ENCODE results near the gene RHOBTB1. TPM values are rescaled to one million over a fixed set of nuclear protein-coding genes. Genes with fewer than 3 reads are reported as not detected.

RHOBTB1 gene
- total RNA-seq, 1 experiment from 2014 or later, result 0.77 TPM

DNA sequence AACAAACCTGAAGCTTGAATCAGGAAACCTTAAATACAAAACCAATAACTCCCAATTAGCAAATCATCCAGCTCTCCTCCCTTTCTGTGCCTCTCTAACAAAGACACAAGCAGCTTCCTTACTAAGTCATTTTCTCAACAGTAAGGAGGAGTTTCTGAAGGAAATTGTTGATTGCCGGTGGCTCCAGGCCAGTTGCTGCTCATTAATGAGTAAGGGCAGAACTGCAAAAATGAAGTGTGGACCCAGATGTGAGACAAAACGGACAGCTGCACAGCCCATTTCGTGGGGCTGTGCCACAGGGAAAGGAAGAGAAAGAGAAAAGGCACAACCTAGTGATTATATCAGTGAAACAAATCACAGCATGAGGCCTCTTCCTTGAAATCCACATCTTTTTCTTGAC is 42.8 kb upstream of the RHOBTB1 start:
- CTCF ChIA-PET, result no interaction called here
- BruUV-seq (replicated peaks), result no TSS peak
- Histone ChIP-seq H3K36me3 (ENCODE audit: control insufficient read depth, insufficient read depth, low read length) (no peaks in the 10 kb centered on the region), H3K4me3 (ENCODE audit: low read depth in 2 of 2, low read length in 2 of 2) (no peak overlapping the region), H3K27me3 (ENCODE audit: control insufficient read depth, insufficient read depth, low read length) (no peaks in the 10 kb centered on the region), H3K27ac (ENCODE audit: low read length) (no peak overlapping the region), H3K9me3 (ENCODE audit: control insufficient read depth, insufficient read depth, low read depth, low read length) (no peaks in the 10 kb centered on the region), H3K4me1 (ENCODE audit: control insufficient read depth, insufficient read depth, low read length) (no peaks in the 10 kb centered on the region)
- TF ChIP-seq TCF7L2 (IDR thresholded peaks at IDR 0.05; ENCODE audit: low read depth, low read length) (no peak), POLR2AphosphoS5 (IDR thresholded peaks at IDR 0.05; ENCODE audit: low read depth, low read length) (no peak), SIN3A (IDR thresholded peaks at IDR 0.05; ENCODE audit: borderline replicate concordance, insufficient read depth, low read depth, low read length) (no peak)
- TF ChIP-seq, protein P1, sequence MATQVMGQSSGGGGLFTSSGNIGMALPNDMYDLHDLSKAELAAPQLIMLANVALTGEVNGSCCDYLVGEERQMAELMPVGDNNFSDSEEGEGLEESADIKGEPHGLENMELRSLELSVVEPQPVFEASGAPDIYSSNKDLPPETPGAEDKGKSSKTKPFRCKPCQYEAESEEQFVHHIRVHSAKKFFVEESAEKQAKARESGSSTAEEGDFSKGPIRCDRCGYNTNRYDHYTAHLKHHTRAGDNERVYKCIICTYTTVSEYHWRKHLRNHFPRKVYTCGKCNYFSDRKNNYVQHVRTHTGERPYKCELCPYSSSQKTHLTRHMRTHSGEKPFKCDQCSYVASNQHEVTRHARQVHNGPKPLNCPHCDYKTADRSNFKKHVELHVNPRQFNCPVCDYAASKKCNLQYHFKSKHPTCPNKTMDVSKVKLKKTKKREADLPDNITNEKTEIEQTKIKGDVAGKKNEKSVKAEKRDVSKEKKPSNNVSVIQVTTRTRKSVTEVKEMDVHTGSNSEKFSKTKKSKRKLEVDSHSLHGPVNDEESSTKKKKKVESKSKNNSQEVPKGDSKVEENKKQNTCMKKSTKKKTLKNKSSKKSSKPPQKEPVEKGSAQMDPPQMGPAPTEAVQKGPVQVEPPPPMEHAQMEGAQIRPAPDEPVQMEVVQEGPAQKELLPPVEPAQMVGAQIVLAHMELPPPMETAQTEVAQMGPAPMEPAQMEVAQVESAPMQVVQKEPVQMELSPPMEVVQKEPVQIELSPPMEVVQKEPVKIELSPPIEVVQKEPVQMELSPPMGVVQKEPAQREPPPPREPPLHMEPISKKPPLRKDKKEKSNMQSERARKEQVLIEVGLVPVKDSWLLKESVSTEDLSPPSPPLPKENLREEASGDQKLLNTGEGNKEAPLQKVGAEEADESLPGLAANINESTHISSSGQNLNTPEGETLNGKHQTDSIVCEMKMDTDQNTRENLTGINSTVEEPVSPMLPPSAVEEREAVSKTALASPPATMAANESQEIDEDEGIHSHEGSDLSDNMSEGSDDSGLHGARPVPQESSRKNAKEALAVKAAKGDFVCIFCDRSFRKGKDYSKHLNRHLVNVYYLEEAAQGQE (IDR thresholded peaks at IDR 0.05; ENCODE audit: insufficient read depth in 1 of 2, low read depth in 2 of 2, low read length in 1 of 2), result no peak
- TF ChIP-seq, protein P2, sequence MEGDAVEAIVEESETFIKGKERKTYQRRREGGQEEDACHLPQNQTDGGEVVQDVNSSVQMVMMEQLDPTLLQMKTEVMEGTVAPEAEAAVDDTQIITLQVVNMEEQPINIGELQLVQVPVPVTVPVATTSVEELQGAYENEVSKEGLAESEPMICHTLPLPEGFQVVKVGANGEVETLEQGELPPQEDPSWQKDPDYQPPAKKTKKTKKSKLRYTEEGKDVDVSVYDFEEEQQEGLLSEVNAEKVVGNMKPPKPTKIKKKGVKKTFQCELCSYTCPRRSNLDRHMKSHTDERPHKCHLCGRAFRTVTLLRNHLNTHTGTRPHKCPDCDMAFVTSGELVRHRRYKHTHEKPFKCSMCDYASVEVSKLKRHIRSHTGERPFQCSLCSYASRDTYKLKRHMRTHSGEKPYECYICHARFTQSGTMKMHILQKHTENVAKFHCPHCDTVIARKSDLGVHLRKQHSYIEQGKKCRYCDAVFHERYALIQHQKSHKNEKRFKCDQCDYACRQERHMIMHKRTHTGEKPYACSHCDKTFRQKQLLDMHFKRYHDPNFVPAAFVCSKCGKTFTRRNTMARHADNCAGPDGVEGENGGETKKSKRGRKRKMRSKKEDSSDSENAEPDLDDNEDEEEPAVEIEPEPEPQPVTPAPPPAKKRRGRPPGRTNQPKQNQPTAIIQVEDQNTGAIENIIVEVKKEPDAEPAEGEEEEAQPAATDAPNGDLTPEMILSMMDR (IDR thresholded peaks at IDR 0.05), result no peak
- in situ Hi-C loops (cut with HindIII; ENCODE audit: low pct_unique_long_range_greater_than_20kb, low sequenced_read_pairs), result no loop called here
- ATAC-seq (no peak), DNase-seq (ENCODE audit: low read depth, low spot score) (no peak)
- intact Hi-C loops (cut with micrococcal nuclease; ENCODE audit: unreplicated experiment), result no loop called here
- POLR2A ChIA-PET, result no interaction called here

DNA sequence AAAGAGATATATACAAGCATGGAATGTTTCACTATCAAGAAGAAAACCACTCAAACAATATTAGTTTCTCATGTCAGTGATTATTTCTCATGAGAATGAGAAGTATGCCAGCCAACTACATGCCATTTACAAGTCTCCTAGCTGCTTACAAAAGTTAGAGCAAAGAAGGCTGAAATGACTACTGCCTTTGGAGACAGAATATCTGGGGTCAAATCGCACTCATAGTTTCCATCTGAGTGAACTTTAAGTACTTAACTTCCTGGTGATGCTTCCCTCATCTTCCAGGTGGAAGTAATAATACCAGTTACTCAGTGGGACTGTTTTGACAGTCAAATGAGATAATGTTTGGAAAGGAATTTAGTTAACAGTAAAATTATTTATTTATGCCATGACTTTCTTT is 42.0 kb upstream of the RHOBTB1 start:
- Histone ChIP-seq H3K4me3 (ENCODE audit: low read depth in 2 of 2, low read length in 2 of 2) (no peak overlapping the region), H3K4me1 (ENCODE audit: control insufficient read depth, insufficient read depth, low read length) (no peaks in the 10 kb centered on the region), H3K9me3 (ENCODE audit: control insufficient read depth, insufficient read depth, low read depth, low read length) (no peaks in the 10 kb centered on the region), H3K27ac (ENCODE audit: low read length) (no peak overlapping the region), H3K27me3 (ENCODE audit: control insufficient read depth, insufficient read depth, low read length) (no peaks in the 10 kb centered on the region), H3K36me3 (ENCODE audit: control insufficient read depth, insufficient read depth, low read length) (no peaks in the 10 kb centered on the region)
- intact Hi-C loops (cut with micrococcal nuclease; ENCODE audit: unreplicated experiment), result no loop called here
- CTCF ChIA-PET, result no interaction called here
- POLR2A ChIA-PET, result no interaction called here
- BruUV-seq (replicated peaks), result no TSS peak
- TF ChIP-seq POLR2AphosphoS5 (IDR thresholded peaks at IDR 0.05; ENCODE audit: low read depth, low read length) (no peak), TCF7L2 (IDR thresholded peaks at IDR 0.05; ENCODE audit: low read depth, low read length) (no peak), SIN3A (IDR thresholded peaks at IDR 0.05; ENCODE audit: borderline replicate concordance, insufficient read depth, low read depth, low read length) (no peak)
- TF ChIP-seq, protein P2 (IDR thresholded peaks at IDR 0.05), result no peak
- TF ChIP-seq, protein P1 (IDR thresholded peaks at IDR 0.05; ENCODE audit: insufficient read depth in 1 of 2, low read depth in 2 of 2, low read length in 1 of 2), result no peak
- in situ Hi-C loops (cut with HindIII; ENCODE audit: low pct_unique_long_range_greater_than_20kb, low sequenced_read_pairs), result no loop called here
- no peak for ATAC-seq
- no peak for DNase-seq (ENCODE audit: low read depth, low spot score)

Data from Panc1 (cell line).